ENCODE data around the gene PDE3B. TPM values are rescaled to one million over a fixed set of nuclear protein-coding genes. Genes with fewer than 3 reads are reported as not detected.

The PDE3B gene
- total and polyA plus RNA-seq, 9 of the 15 experiments (the other 6 are each of a cell fraction or from before 2014, with no cell fraction given), result 2.3 to 22.5 (median 12.2) TPM

GRCh38 chr11:14852571-14853177 is 209.1 kb downstream of the PDE3B start (continued):
- no peak for TF ChIP-seq PHB2 (IDR thresholded peaks at IDR 0.05; ENCODE audit: low read depth)
- no peak for TF ChIP-seq SAFB (IDR thresholded peaks at IDR 0.05; ENCODE audit: borderline replicate concordance, low read depth, low read length)
- no peak for TF ChIP-seq ZNF785 (CRISPR knock-in tag; IDR thresholded peaks at IDR 0.05)
- no peak for TF ChIP-seq BMI1 (IDR thresholded peaks at IDR 0.05; ENCODE audit: low read length)
- TF ChIP-seq KLF6 (CRISPR knock-in tag; IDR thresholded peaks at IDR 0.05; ENCODE audit: borderline replicate concordance), result peak; percentile 16; the same call in 1 of the 2 replicates
- peak; percentile 58; the same call in 1 of the 2 replicates for TF ChIP-seq CEBPB (tag; IDR thresholded peaks at IDR 0.05)
- TF ChIP-seq FOS (IDR thresholded peaks at IDR 0.05; ENCODE audit: extremely low read depth, insufficient read length), result no peak
- TF ChIP-seq, protein P1, sequence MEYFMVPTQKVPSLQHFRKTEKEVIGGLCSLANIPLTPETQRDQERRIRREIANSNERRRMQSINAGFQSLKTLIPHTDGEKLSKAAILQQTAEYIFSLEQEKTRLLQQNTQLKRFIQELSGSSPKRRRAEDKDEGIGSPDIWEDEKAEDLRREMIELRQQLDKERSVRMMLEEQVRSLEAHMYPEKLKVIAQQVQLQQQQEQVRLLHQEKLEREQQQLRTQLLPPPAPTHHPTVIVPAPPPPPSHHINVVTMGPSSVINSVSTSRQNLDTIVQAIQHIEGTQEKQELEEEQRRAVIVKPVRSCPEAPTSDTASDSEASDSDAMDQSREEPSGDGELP (CRISPR knock-in tag; IDR thresholded peaks at IDR 0.05; ENCODE audit: borderline replicate concordance), result no peak
- TF ChIP-seq HOXB6 (CRISPR knock-in tag; IDR thresholded peaks at IDR 0.05; ENCODE audit: borderline replicate concordance), result no peak
- TF ChIP-seq, protein P2, sequence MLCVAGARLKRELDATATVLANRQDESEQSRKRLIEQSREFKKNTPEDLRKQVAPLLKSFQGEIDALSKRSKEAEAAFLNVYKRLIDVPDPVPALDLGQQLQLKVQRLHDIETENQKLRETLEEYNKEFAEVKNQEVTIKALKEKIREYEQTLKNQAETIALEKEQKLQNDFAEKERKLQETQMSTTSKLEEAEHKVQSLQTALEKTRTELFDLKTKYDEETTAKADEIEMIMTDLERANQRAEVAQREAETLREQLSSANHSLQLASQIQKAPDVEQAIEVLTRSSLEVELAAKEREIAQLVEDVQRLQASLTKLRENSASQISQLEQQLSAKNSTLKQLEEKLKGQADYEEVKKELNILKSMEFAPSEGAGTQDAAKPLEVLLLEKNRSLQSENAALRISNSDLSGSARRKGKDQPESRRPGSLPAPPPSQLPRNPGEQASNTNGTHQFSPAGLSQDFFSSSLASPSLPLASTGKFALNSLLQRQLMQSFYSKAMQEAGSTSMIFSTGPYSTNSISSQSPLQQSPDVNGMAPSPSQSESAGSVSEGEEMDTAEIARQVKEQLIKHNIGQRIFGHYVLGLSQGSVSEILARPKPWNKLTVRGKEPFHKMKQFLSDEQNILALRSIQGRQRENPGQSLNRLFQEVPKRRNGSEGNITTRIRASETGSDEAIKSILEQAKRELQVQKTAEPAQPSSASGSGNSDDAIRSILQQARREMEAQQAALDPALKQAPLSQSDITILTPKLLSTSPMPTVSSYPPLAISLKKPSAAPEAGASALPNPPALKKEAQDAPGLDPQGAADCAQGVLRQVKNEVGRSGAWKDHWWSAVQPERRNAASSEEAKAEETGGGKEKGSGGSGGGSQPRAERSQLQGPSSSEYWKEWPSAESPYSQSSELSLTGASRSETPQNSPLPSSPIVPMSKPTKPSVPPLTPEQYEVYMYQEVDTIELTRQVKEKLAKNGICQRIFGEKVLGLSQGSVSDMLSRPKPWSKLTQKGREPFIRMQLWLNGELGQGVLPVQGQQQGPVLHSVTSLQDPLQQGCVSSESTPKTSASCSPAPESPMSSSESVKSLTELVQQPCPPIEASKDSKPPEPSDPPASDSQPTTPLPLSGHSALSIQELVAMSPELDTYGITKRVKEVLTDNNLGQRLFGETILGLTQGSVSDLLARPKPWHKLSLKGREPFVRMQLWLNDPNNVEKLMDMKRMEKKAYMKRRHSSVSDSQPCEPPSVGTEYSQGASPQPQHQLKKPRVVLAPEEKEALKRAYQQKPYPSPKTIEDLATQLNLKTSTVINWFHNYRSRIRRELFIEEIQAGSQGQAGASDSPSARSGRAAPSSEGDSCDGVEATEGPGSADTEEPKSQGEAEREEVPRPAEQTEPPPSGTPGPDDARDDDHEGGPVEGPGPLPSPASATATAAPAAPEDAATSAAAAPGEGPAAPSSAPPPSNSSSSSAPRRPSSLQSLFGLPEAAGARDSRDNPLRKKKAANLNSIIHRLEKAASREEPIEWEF (CRISPR knock-in tag; IDR thresholded peaks at IDR 0.05), result no peak
- no peak for TF ChIP-seq SIN3B (IDR thresholded peaks at IDR 0.05; ENCODE audit: low read depth)
- TF ChIP-seq RHOXF2B (CRISPR knock-in tag; conservative IDR thresholded peaks at IDR 0.05), result 0 out of 2 replicates have a peak, but pooled peaks have one; percentile 42
- no peak for TF ChIP-seq KAT2B (IDR thresholded peaks at IDR 0.05; ENCODE audit: low read depth, low read length)
- TF ChIP-seq MAZ (CRISPR knock-in tag; conservative IDR thresholded peaks at IDR 0.05 in 1 of 2, IDR thresholded peaks at IDR 0.05 in 1 of 2), result peak in 1 of 2 experiments; percentile 35; a peak in 1 of 4 replicates
- no peak for TF ChIP-seq GTF2A2 (tag; IDR thresholded peaks at IDR 0.05)
- TF ChIP-seq E2F5 (CRISPR knock-in tag; IDR thresholded peaks at IDR 0.05), result no peak
- no peak for TF ChIP-seq RFX5 (IDR thresholded peaks at IDR 0.05; ENCODE audit: low read depth, low read length)
- no peak for TF ChIP-seq PTBP1 (IDR thresholded peaks at IDR 0.05; ENCODE audit: low read depth, low read length)
- TF ChIP-seq SNIP1 (IDR thresholded peaks at IDR 0.05; ENCODE audit: low read depth), result no peak
- no peak for TF ChIP-seq HNRNPH1 (optimal IDR thresholded peaks at IDR 0.05; ENCODE audit: low read depth, low read length)
- no peak for TF ChIP-seq RBM39 (optimal IDR thresholded peaks at IDR 0.05; ENCODE audit: low read depth, low read length)
- TF ChIP-seq KDM2B (CRISPR knock-in tag; IDR thresholded peaks at IDR 0.05), result no peak
- TF ChIP-seq ZNF282 (CRISPR knock-in tag; IDR thresholded peaks at IDR 0.05), result no peak

Measured in K562 (cell line).